Sigmoid colon (tissue), 7 donors: ENCODE results near the gene CBX2. TPM values are rescaled to one million over a fixed set of nuclear protein-coding genes. Genes with fewer than 3 reads are reported as not detected.

Experiments
- polyA plus RNA-seq, 3 donors: library from polyadenylated mRNA; stranded (reverse); fragments of 200-250 nt; gene quantifications; one replicate each; pipeline ENCODE4 v1.2.3, GENCODE V29; 2013
- total RNA-seq, 4 donors: library from RNA; depleted of rRNA; stranded (reverse); fragments of >200 nt; gene quantifications; one replicate each; pipeline ENCODE4 v1.1.0, GENCODE V29; 2016
- donor health status: healthy with polysubstance abuse.
- donor health status: Bipolar disorder and iron deficiency.
- donor health status: healthy.

Gene CBX2
- total and polyA plus RNA-seq, 7 donors: under 0.01 to 2.0 (median 0.34) TPM; not detected in 1

Other genes starting within 250 kb of the CBX2 start
- gene RBFOX3, start 167.1 kb upstream of the CBX2 start, total RNA-seq: 10 to 100 TPM; 30.1 to 82.9 (median 49.5) TPM
- gene RBFOX3, start 167.1 kb upstream of the CBX2 start, polyA plus RNA-seq: 1 to 10 TPM in 2 of 3 donors, not detected in 1; 1.2 to 2.4 TPM
- gene ENPP7, start 47.2 kb upstream of the CBX2 start, total RNA-seq: not detected
- gene ENPP7, start 47.2 kb upstream of the CBX2 start, polyA plus RNA-seq: not detected
- 1 to 10 TPM in 2 of 4 donors, under 1 TPM in 2; 0.28 to 1.8 (median 1.2) TPM for gene CBX8, start 18.9 kb downstream of the CBX2 start, total RNA-seq
- 1 to 10 TPM; 2.4 to 5.6 (median 4.9) TPM for gene CBX8, start 18.9 kb downstream of the CBX2 start, polyA plus RNA-seq
- gene CBX4, start 61.3 kb downstream of the CBX2 start, total RNA-seq: 1 to 10 TPM; 6.1 to 9.8 (median 7.5) TPM
- 10 to 100 TPM in 1 of 3 donors, 1 to 10 TPM in 2; 3.5 to 14.2 (median 8.4) TPM for gene CBX4, start 61.3 kb downstream of the CBX2 start, polyA plus RNA-seq